GM12878 (cell line): ENCODE measurements around the gene TCF12. TPM values are rescaled to one million over a fixed set of nuclear protein-coding genes. Genes with fewer than 3 reads are reported as not detected.
A peak's percentile ranks its signal among the peaks of the same experiment; 100 is the strongest.

Experiments used
- BACH1 ChIP-seq: fragments of 450-650 bp; IDR thresholded peaks from 2 replicates; pipeline ENCODE4 v1.6.1; 2017; ENCODE audit warnings: mild to moderate bottlenecking, borderline replicate concordance
- EGR1 ChIP-seq, 2 experiments: IDR thresholded peaks; 1 replicate in 1 of 2; 2 replicates in 1 of 2; pipeline ENCODE4 v1.6.1; 2011 to 2012; ENCODE audit warnings: low read depth in 2 of 2, low read length in 2 of 2, borderline replicate concordance in 1 of 2, mild to moderate bottlenecking in 1 of 2, moderate library complexity in 1 of 2
- FOXK2 ChIP-seq: fragments of 450-650 bp; IDR thresholded peaks from 2 replicates; pipeline ENCODE4 v1.6.1; 2017; ENCODE audit warnings: mild to moderate bottlenecking, moderate library complexity
- HDAC2 ChIP-seq: fragments of 200-600 bp; sonication (generic); IDR thresholded peaks from 2 replicates; pipeline ENCODE4 v1.6.1; 2017
- IRF4 ChIP-seq: IDR thresholded peaks from 2 replicates; pipeline ENCODE4 v1.6.1; 2011; ENCODE audit warnings: low read depth, low read length
- NFIC ChIP-seq: IDR thresholded peaks from 2 replicates; pipeline ENCODE4 v1.6.1; 2012; ENCODE audit warnings: low read depth, mild to moderate bottlenecking, inconsistent platforms, low read length, moderate library complexity
- NFYA ChIP-seq: IDR thresholded peaks from 2 replicates; pipeline ENCODE4 v1.6.1; 2011; ENCODE audit warnings: low read depth, mild to moderate bottlenecking, low read length, improper control_type of control experiment, borderline replicate concordance
- PML ChIP-seq: IDR thresholded peaks from 2 replicates; pipeline ENCODE4 v1.6.1; 2012; ENCODE audit warnings: low read length, inconsistent platforms
- POLR2AphosphoS5 ChIP-seq: IDR thresholded peaks from 2 replicates; pipeline ENCODE4 v1.6.1; 2011; ENCODE audit warnings: mild to moderate bottlenecking, low read length, inconsistent platforms
- RBBP5 ChIP-seq: fragments of 200-600 bp; sonication (generic); conservative IDR thresholded peaks from 2 replicates; pipeline ENCODE4 v1.6.1; 2016
- SIN3A ChIP-seq: IDR thresholded peaks from 2 replicates; pipeline ENCODE4 v1.6.1; 2012; ENCODE audit warnings: low read depth, low read length, improper control_type of control experiment
- SRF ChIP-seq, 2 experiments: IDR thresholded peaks; 2 replicates each; pipeline ENCODE4 v1.6.1; 2011; ENCODE audit warnings: low read depth in 2 of 2, low read length in 2 of 2, mild to moderate bottlenecking in 1 of 2, moderate library complexity in 1 of 2
- TCF7 ChIP-seq: IDR thresholded peaks from 2 replicates; pipeline ENCODE4 v1.6.1; 2014; ENCODE audit warnings: antibody characterized with exemption, borderline replicate concordance
- ZBTB4 ChIP-seq: fragments of 450-650 bp; formaldehyde crosslinking; IDR thresholded peaks from 2 replicates; pipeline ENCODE4 v1.4.0; 2022; ENCODE audit warnings: mild to moderate bottlenecking, moderate library complexity
- ZNF24 ChIP-seq: fragments of 450-650 bp; IDR thresholded peaks from 2 replicates; pipeline ENCODE4 v1.6.1; 2017; ENCODE audit warnings: antibody characterized with exemption, mild to moderate bottlenecking
- ZNF384 ChIP-seq: IDR thresholded peaks from 2 replicates; pipeline ENCODE4 v1.6.1; 2012; ENCODE audit warnings: low read depth, mild to moderate bottlenecking, low read length, improper control_type of control experiment, borderline replicate concordance
- ZSCAN29 ChIP-seq: fragments of 450-650 bp; IDR thresholded peaks from 2 replicates; pipeline ENCODE4 v1.6.1; 2017; ENCODE audit warnings: mild to moderate bottlenecking, moderate library complexity
- polyA plus RNA-seq, 11 experiments: library from polyadenylated mRNA; depleted of rRNA in 4 of 11; unstranded in 6 of 11; stranded (reverse) in 5 of 11; fragments of >200 nt; fragmentation: Nextera tagmentation in 4 of 11; fragmentation: Illumina TruSeq in 1 of 11; extraction: Ambion mirVana in 4 of 11; extraction: Trizol in 1 of 11; gene quantifications; 1 replicate in 1 of 11; 2 replicates in 10 of 11; pipeline versions ENCODE4 v1.2.1 to v1.2.3, GENCODE V29; 2011 to 2016; ENCODE audit warnings: inconsistent platforms in 2 of 11, missing spikeins in 2 of 11, low read depth in 1 of 11
- total RNA-seq, 4 experiments: library from RNA; depleted of rRNA in 3 of 4; stranded (reverse); fragments of >200 nt in 3 of 4; fragmentation: Illumina TruSeq in 1 of 4; extraction: Trizol in 1 of 4; gene quantifications; 2 replicates each; pipeline versions ENCODE4 v1.2.1 to v1.2.3, GENCODE V29; 2013 to 2021
- TF ChIP-seq, protein P1 (sequence below): fragments of 450-650 bp; IDR thresholded peaks from 2 replicates; pipeline ENCODE4 v1.6.1; 2017; ENCODE audit warnings: mild to moderate bottlenecking
- TF ChIP-seq, protein P2 (sequence below): fragments of 450-650 bp; formaldehyde crosslinking; IDR thresholded peaks from 2 replicates; pipeline ENCODE4 v1.5.0; 2022; ENCODE audit warnings: mild to moderate bottlenecking, missing genetic modification characterization

TCF12 gene
- total and polyA plus RNA-seq, 10 of the 15 experiments (the other 5 are each of a cell fraction or from before 2014, with no cell fraction given): 8.2 to 70.9 (median 49.5) TPM

- TF ChIP-seq SIN3A (peak; percentile 46; the same call in 1 of the 2 replicates), RBBP5 (no peak), HDAC2 (no peak), ZBTB4 (CRISPR knock-in tag) (no peak), PML (no peak), ZNF24 (0 out of 2 replicates have a peak, but pooled peaks have one; percentile 14), POLR2AphosphoS5 (peak; percentile 64), ZNF384 (no peak), SRF (IDR thresholded peaks at IDR 0.05; ENCODE audit: low read depth in 2 of 2, low read length in 2 of 2) (no peak), EGR1 (IDR thresholded peaks at IDR 0.05; ENCODE audit: borderline replicate concordance in 1 of 2, low read depth in 2 of 2, low read length in 2 of 2) (0 out of 3 replicates have a peak, but pooled peaks of 1 of the 2 experiments have one; percentile 28), FOXK2 (no peak), TCF7 (no peak), IRF4 (no peak), ZSCAN29 (no peak), BACH1 (peak; percentile 62; the same call in 1 of the 2 replicates), NFYA (no peak), NFIC (no peak)
- TF ChIP-seq, protein P1, sequence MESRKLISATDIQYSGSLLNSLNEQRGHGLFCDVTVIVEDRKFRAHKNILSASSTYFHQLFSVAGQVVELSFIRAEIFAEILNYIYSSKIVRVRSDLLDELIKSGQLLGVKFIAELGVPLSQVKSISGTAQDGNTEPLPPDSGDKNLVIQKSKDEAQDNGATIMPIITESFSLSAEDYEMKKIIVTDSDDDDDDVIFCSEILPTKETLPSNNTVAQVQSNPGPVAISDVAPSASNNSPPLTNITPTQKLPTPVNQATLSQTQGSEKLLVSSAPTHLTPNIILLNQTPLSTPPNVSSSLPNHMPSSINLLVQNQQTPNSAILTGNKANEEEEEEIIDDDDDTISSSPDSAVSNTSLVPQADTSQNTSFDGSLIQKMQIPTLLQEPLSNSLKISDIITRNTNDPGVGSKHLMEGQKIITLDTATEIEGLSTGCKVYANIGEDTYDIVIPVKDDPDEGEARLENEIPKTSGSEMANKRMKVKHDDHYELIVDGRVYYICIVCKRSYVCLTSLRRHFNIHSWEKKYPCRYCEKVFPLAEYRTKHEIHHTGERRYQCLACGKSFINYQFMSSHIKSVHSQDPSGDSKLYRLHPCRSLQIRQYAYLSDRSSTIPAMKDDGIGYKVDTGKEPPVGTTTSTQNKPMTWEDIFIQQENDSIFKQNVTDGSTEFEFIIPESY: no peak
- TF ChIP-seq, protein P2, sequence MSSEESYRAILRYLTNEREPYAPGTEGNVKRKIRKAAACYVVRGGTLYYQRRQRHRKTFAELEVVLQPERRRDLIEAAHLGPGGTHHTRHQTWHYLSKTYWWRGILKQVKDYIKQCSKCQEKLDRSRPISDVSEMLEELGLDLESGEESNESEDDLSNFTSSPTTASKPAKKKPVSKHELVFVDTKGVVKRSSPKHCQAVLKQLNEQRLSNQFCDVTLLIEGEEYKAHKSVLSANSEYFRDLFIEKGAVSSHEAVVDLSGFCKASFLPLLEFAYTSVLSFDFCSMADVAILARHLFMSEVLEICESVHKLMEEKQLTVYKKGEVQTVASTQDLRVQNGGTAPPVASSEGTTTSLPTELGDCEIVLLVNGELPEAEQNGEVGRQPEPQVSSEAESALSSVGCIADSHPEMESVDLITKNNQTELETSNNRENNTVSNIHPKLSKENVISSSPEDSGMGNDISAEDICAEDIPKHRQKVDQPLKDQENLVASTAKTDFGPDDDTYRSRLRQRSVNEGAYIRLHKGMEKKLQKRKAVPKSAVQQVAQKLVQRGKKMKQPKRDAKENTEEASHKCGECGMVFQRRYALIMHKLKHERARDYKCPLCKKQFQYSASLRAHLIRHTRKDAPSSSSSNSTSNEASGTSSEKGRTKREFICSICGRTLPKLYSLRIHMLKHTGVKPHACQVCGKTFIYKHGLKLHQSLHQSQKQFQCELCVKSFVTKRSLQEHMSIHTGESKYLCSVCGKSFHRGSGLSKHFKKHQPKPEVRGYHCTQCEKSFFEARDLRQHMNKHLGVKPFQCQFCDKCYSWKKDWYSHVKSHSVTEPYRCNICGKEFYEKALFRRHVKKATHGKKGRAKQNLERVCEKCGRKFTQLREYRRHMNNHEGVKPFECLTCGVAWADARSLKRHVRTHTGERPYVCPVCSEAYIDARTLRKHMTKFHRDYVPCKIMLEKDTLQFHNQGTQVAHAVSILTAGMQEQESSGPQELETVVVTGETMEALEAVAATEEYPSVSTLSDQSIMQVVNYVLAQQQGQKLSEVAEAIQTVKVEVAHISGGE (CRISPR knock-in tag): no peak
Observed at GRCh38 chr15:56919031-56919608, 676 bp downstream of the TCF12 start (continued).
